GM19455 (cell line): Measurements from ENCODE around the gene OSGEP.

Experiments used
- ATAC-seq: cut with Tn5 transposase; IDR thresholded peaks from one replicate; pipeline ENCODE4 v1.9.1; 2021; ENCODE audit not compliant: unreplicated experiment

OSGEP gene

GRCh38 chr14:20400589-20400964, 54.0 kb downstream of the OSGEP start:
- ATAC-seq: no peak

GRCh38 chr14:20397511-20397910, 57.1 kb downstream of the OSGEP start:
- ATAC-seq: no peak
